WTC11 (cell line): ENCODE measurements around the gene ETS2. TPM values are rescaled to one million over a fixed set of nuclear protein-coding genes. Genes with fewer than 3 reads are reported as not detected.

Source experiments
- ATAC-seq: fragments of 200-7000 bp; cut with Tn5 transposase; 2 replicates; pipeline ENCODE4 v1.10.0; 2021; ENCODE audit warnings: mild to moderate bottlenecking, moderate library complexity
- CTCF ChIA-PET: fragments of 300-600 bp; sonication (Branson Sonifier 250); formaldehyde crosslinking; loops from one replicate; lab custom pipeline; 2021; ENCODE audit warnings: antibody characterized with exemption; lab: Charles Lee
- POLR2A ChIA-PET: fragments of 350-600 bp; sonication (Branson Sonifier 250); formaldehyde crosslinking; loops from one replicate; lab custom pipeline; 2021; ENCODE audit warnings: antibody characterized with exemption; lab: Charles Lee
- DNase-seq: peaks from one replicate; pipeline ENCODE4 v3.0.0; 2021; ENCODE audit warnings: low spot score
- H3K27ac Mint-ChIP-seq: 2 replicates; pipeline ENCODE4 v1.8.0; 2021; ENCODE audit warnings: mixed read lengths
- H3K27me3 Mint-ChIP-seq: 2 replicates; pipeline ENCODE4 v1.8.0; 2021; ENCODE audit warnings: low read depth, mild to moderate bottlenecking, moderate library complexity, mixed read lengths
- H3K36me3 Mint-ChIP-seq: 2 replicates; pipeline ENCODE4 v1.8.0; 2021; ENCODE audit warnings: mixed read lengths
- H3K4me1 Mint-ChIP-seq: 2 replicates; pipeline ENCODE4 v1.8.0; 2022; ENCODE audit warnings: mixed read lengths
- H3K4me3 Mint-ChIP-seq: 2 replicates; pipeline ENCODE4 v1.8.0; 2021; ENCODE audit warnings: mild to moderate bottlenecking, moderate library complexity, mixed read lengths
- H3K9me3 Mint-ChIP-seq: 2 replicates; pipeline ENCODE4 v1.8.0; 2021; ENCODE audit warnings: mixed read lengths
- GABPB1 ChIP-seq: sonication (generic); formaldehyde crosslinking; IDR thresholded peaks from 2 replicates; pipeline ENCODE4 v1.8.1; 2023; ENCODE audit warnings: mild to moderate bottlenecking, missing genetic modification reagents
- GRHL2 ChIP-seq: fragments of 250-450 bp; sonication (Bioruptor Pico); IDR thresholded peaks from 2 replicates; pipeline ENCODE4 v1.8.0; 2022; ENCODE audit warnings: mild to moderate bottlenecking, moderate library complexity; ENCODE audit not compliant: insufficient replicate concordance, severe bottlenecking
- MYBL2 ChIP-seq: sonication (generic); formaldehyde crosslinking; IDR thresholded peaks from 2 replicates; pipeline ENCODE4 v1.8.1; 2023; ENCODE audit warnings: mild to moderate bottlenecking, moderate library complexity, missing genetic modification reagents
- NFATC4 ChIP-seq: fragments of 250-450 bp; sonication (Bioruptor Pico); IDR thresholded peaks from 2 replicates; pipeline ENCODE4 v1.9.0; 2021; ENCODE audit warnings: mild to moderate bottlenecking
- NR3C1 ChIP-seq: sonication (generic); formaldehyde crosslinking; conservative IDR thresholded peaks from 2 replicates; pipeline ENCODE4 v1.8.1; 2023; ENCODE audit warnings: low read depth, mild to moderate bottlenecking, missing genetic modification reagents
- PRRX2 ChIP-seq: fragments of 250-450 bp; sonication (Bioruptor Pico); IDR thresholded peaks from 2 replicates; pipeline ENCODE4 v1.8.0; 2021; ENCODE audit warnings: mild to moderate bottlenecking
- RORB ChIP-seq: fragments of 250-450 bp; sonication (Bioruptor Pico); IDR thresholded peaks from 2 replicates; pipeline ENCODE4 v1.9.0; 2021; ENCODE audit warnings: mild to moderate bottlenecking
- SP1 ChIP-seq: sonication (generic); formaldehyde crosslinking; conservative IDR thresholded peaks from 2 replicates; pipeline ENCODE4 v1.8.1; 2022; ENCODE audit warnings: missing genetic modification reagents
- TCF7 ChIP-seq: sonication (generic); formaldehyde crosslinking; IDR thresholded peaks from 2 replicates; pipeline ENCODE4 v1.8.0; 2022; ENCODE audit warnings: mild to moderate bottlenecking, low read depth, missing genetic modification reagents, moderate library complexity
- TEAD1 ChIP-seq: sonication (generic); formaldehyde crosslinking; IDR thresholded peaks from 2 replicates; pipeline ENCODE4 v1.8.0; 2022; ENCODE audit warnings: mild to moderate bottlenecking, missing genetic modification reagents
- ZBTB21 ChIP-seq: sonication (generic); formaldehyde crosslinking; IDR thresholded peaks from 2 replicates; pipeline ENCODE4 v1.8.1; 2023; ENCODE audit warnings: mild to moderate bottlenecking, missing genetic modification reagents, borderline replicate concordance
- ZNF317 ChIP-seq: sonication (generic); formaldehyde crosslinking; IDR thresholded peaks from 2 replicates; pipeline ENCODE4 v1.8.1; 2023; ENCODE audit warnings: low read depth, mild to moderate bottlenecking, moderate library complexity, missing genetic modification reagents, borderline replicate concordance
- ZNF671 ChIP-seq: fragments of 250-450 bp; sonication (Bioruptor Pico); IDR thresholded peaks from 2 replicates; pipeline ENCODE4 v1.8.0; 2021; ENCODE audit warnings: mild to moderate bottlenecking
- total RNA-seq: library from RNA; stranded (reverse); gene quantifications from 3 replicates; pipeline ENCODE4 v1.2.3, GENCODE V29; 2021
- TF ChIP-seq, protein P1 (sequence below): fragments of 250-450 bp; sonication (Bioruptor Pico); IDR thresholded peaks from 2 replicates; pipeline ENCODE4 v1.9.0; 2021; ENCODE audit warnings: mild to moderate bottlenecking
- TF ChIP-seq, protein P2 (sequence below): fragments of 250-450 bp; sonication (Bioruptor Pico); IDR thresholded peaks from 2 replicates; pipeline ENCODE4 v1.9.0; 2021; ENCODE audit warnings: moderate library complexity, mild to moderate bottlenecking, inconsistent platforms, borderline replicate concordance
- TF ChIP-seq, protein P3 (sequence below): sonication (generic); formaldehyde crosslinking; IDR thresholded peaks from 2 replicates; pipeline ENCODE4 v1.8.1; 2023; ENCODE audit warnings: mild to moderate bottlenecking, missing genetic modification reagents
- TF ChIP-seq, protein P4 (sequence below): sonication (generic); formaldehyde crosslinking; IDR thresholded peaks from 2 replicates; pipeline ENCODE4 v1.8.1; 2023; ENCODE audit warnings: mild to moderate bottlenecking, missing genetic modification reagents, moderate library complexity
- TF ChIP-seq, protein P5 (sequence below): sonication (generic); formaldehyde crosslinking; IDR thresholded peaks from 2 replicates; pipeline ENCODE4 v1.8.0; 2023; ENCODE audit warnings: missing genetic modification reagents
- TF ChIP-seq, protein P6 (sequence below): fragments of 250-450 bp; sonication (Bioruptor Pico); IDR thresholded peaks from 2 replicates; pipeline ENCODE4 v1.9.0; 2021; ENCODE audit warnings: mild to moderate bottlenecking, borderline replicate concordance
- TF ChIP-seq, protein P7 (sequence below): fragments of 200-600 bp; IDR thresholded peaks from 2 replicates; pipeline ENCODE4 v1.8.0; 2022; ENCODE audit warnings: antibody characterized with exemption

Gene ETS2
- total RNA-seq, 1 experiment from 2014 or later: 56.4 TPM

DNA sequence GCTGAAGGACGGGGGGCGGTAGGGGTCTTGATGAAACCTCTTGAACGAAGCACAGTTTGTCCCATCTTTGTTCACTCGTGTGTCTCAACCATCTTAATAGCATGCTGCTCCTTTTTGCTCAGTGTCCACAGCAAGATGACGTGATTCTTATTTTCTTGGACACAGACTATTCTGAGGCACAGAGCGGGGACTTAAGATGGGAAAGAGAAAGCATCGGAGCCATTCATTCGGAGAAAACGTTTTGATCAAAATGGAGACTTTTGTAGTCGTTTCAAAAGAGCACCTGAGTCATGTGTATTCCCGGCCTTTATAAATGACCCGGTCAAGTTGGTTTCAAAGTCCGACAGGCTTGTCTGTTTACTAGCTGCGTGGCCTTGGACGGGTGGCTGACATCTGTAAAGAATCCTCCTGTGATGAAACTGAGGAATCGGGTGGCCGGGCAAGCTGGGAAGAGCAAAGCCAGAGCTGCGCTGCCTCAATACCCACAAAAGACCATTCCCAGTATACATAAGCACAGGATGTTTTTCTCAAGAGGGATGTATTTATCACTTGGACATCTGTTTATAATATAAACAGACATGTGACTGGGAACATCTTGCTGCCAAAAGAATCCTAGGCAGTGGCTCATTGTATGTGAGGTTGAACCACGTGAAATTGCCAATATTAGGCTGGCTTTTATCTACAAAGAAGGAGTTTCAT, 18.5 kb downstream of the ETS2 start:
- Mint-ChIP-seq H3K4me3 (no peak overlapping the region), H3K27ac (peak overlapping the region; percentile 70; the same call in 1 of the 2 replicates), H3K4me1 (no peaks in the 10 kb centered on the region), H3K36me3 (peaks cover 60% of the 10 kb centered on the region), H3K9me3 (peaks cover 12% of the 10 kb centered on the region), H3K27me3 (no peaks in the 10 kb centered on the region)
- ChIA-PET CTCF (no interaction called here), POLR2A (no interaction called here)
- TF ChIP-seq PRRX2 (no peak), GABPB1 (CRISPR knock-in tag) (peak; percentile 84), ZNF671 (no peak), NR3C1 (CRISPR knock-in tag) (no peak)
- DNase-seq (no peak), ATAC-seq (no peak)

DNA sequence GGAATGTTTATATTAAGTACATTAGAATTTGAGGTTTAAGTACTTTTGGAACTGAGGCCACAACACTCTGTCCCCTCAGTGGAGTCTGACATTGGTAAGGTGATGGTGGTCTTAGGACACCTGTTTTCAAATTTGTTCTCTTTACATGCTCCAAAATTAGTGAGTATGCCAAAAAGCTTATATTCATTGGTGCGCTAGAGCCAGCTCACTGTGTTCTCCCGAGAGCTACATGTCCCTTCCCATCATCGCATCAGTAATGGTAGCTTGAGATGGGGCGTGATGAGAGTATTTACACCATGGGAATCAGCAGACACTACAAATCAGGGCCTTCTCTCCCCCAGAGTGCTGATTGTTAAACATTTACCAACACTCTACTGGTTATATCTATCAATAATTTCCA, 19.5 kb downstream of the ETS2 start:
- no peaks in the 10 kb centered on the region for H3K27me3 Mint-ChIP-seq
- H3K4me3 Mint-ChIP-seq: no peak overlapping the region
- TF ChIP-seq, protein P1, sequence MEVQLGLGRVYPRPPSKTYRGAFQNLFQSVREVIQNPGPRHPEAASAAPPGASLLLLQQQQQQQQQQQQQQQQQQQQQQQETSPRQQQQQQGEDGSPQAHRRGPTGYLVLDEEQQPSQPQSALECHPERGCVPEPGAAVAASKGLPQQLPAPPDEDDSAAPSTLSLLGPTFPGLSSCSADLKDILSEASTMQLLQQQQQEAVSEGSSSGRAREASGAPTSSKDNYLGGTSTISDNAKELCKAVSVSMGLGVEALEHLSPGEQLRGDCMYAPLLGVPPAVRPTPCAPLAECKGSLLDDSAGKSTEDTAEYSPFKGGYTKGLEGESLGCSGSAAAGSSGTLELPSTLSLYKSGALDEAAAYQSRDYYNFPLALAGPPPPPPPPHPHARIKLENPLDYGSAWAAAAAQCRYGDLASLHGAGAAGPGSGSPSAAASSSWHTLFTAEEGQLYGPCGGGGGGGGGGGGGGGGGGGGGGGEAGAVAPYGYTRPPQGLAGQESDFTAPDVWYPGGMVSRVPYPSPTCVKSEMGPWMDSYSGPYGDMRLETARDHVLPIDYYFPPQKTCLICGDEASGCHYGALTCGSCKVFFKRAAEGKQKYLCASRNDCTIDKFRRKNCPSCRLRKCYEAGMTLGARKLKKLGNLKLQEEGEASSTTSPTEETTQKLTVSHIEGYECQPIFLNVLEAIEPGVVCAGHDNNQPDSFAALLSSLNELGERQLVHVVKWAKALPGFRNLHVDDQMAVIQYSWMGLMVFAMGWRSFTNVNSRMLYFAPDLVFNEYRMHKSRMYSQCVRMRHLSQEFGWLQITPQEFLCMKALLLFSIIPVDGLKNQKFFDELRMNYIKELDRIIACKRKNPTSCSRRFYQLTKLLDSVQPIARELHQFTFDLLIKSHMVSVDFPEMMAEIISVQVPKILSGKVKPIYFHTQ (CRISPR knock-in tag): no peak
- TF ChIP-seq, protein P2, sequence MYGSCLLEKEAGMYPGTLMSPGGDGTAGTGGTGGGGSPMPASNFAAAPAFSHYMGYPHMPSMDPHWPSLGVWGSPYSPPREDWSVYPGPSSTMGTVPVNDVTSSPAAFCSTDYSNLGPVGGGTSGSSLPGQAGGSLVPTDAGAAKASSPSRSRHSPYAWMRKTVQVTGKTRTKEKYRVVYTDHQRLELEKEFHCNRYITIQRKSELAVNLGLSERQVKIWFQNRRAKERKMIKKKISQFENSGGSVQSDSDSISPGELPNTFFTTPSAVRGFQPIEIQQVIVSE (CRISPR knock-in tag): no peak
- TF ChIP-seq ZBTB21 (CRISPR knock-in tag): no peak
- no peak for TF ChIP-seq GRHL2
- no peak for TF ChIP-seq PRRX2
- no peak for TF ChIP-seq NFATC4 (CRISPR knock-in tag)
- TF ChIP-seq, protein P3, sequence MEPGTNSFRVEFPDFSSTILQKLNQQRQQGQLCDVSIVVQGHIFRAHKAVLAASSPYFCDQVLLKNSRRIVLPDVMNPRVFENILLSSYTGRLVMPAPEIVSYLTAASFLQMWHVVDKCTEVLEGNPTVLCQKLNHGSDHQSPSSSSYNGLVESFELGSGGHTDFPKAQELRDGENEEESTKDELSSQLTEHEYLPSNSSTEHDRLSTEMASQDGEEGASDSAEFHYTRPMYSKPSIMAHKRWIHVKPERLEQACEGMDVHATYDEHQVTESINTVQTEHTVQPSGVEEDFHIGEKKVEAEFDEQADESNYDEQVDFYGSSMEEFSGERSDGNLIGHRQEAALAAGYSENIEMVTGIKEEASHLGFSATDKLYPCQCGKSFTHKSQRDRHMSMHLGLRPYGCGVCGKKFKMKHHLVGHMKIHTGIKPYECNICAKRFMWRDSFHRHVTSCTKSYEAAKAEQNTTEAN (CRISPR knock-in tag): no peak
- TF ChIP-seq RORB (CRISPR knock-in tag): no peak
- ChIA-PET POLR2A (no interaction called here), CTCF (no interaction called here)
- no peak overlapping the region for H3K27ac Mint-ChIP-seq
- ATAC-seq (no peak), DNase-seq (no peak)
- peaks cover 12% of the 10 kb centered on the region for H3K9me3 Mint-ChIP-seq
- H3K36me3 Mint-ChIP-seq: peaks cover 50% of the 10 kb centered on the region
- no peaks in the 10 kb centered on the region for H3K4me1 Mint-ChIP-seq

DNA sequence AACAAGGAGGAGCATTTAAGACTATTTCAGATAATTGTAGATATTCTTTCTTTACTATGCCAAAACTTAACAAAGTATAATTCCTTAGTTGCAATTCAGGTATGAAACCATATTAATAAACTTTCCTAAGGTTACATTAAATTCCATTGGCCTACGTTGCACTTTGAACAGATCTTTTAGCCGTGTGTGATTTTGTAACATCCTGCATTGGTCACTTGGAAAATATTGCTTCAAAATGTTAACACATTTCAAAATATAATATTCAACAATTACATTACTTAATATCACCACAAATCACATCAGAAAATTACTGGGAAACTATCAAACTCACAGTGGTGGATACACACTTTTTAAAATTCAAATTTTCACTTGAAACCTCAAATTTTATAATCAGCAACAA, 20.2 kb downstream of the ETS2 start:
- peaks cover 44% of the 10 kb centered on the region for H3K36me3 Mint-ChIP-seq
- TF ChIP-seq, protein P4, sequence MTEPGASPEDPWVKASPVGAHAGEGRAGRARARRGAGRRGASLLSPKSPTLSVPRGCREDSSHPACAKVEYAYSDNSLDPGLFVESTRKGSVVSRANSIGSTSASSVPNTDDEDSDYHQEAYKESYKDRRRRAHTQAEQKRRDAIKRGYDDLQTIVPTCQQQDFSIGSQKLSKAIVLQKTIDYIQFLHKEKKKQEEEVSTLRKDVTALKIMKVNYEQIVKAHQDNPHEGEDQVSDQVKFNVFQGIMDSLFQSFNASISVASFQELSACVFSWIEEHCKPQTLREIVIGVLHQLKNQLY: no peak
- no peak for TF ChIP-seq ZNF317 (CRISPR knock-in tag)
- TF ChIP-seq, protein P5, sequence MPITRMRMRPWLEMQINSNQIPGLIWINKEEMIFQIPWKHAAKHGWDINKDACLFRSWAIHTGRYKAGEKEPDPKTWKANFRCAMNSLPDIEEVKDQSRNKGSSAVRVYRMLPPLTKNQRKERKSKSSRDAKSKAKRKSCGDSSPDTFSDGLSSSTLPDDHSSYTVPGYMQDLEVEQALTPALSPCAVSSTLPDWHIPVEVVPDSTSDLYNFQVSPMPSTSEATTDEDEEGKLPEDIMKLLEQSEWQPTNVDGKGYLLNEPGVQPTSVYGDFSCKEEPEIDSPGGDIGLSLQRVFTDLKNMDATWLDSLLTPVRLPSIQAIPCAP: no peak
- TF ChIP-seq, protein P6, sequence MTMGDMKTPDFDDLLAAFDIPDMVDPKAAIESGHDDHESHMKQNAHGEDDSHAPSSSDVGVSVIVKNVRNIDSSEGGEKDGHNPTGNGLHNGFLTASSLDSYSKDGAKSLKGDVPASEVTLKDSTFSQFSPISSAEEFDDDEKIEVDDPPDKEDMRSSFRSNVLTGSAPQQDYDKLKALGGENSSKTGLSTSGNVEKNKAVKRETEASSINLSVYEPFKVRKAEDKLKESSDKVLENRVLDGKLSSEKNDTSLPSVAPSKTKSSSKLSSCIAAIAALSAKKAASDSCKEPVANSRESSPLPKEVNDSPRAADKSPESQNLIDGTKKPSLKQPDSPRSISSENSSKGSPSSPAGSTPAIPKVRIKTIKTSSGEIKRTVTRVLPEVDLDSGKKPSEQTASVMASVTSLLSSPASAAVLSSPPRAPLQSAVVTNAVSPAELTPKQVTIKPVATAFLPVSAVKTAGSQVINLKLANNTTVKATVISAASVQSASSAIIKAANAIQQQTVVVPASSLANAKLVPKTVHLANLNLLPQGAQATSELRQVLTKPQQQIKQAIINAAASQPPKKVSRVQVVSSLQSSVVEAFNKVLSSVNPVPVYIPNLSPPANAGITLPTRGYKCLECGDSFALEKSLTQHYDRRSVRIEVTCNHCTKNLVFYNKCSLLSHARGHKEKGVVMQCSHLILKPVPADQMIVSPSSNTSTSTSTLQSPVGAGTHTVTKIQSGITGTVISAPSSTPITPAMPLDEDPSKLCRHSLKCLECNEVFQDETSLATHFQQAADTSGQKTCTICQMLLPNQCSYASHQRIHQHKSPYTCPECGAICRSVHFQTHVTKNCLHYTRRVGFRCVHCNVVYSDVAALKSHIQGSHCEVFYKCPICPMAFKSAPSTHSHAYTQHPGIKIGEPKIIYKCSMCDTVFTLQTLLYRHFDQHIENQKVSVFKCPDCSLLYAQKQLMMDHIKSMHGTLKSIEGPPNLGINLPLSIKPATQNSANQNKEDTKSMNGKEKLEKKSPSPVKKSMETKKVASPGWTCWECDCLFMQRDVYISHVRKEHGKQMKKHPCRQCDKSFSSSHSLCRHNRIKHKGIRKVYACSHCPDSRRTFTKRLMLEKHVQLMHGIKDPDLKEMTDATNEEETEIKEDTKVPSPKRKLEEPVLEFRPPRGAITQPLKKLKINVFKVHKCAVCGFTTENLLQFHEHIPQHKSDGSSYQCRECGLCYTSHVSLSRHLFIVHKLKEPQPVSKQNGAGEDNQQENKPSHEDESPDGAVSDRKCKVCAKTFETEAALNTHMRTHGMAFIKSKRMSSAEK: no peak
- TF ChIP-seq GRHL2: no peak
- TF ChIP-seq TCF7 (CRISPR knock-in tag): no peak
- TF ChIP-seq TEAD1 (CRISPR knock-in tag): no peak
- no peak for TF ChIP-seq SP1 (CRISPR knock-in tag)
- TF ChIP-seq, protein P7, sequence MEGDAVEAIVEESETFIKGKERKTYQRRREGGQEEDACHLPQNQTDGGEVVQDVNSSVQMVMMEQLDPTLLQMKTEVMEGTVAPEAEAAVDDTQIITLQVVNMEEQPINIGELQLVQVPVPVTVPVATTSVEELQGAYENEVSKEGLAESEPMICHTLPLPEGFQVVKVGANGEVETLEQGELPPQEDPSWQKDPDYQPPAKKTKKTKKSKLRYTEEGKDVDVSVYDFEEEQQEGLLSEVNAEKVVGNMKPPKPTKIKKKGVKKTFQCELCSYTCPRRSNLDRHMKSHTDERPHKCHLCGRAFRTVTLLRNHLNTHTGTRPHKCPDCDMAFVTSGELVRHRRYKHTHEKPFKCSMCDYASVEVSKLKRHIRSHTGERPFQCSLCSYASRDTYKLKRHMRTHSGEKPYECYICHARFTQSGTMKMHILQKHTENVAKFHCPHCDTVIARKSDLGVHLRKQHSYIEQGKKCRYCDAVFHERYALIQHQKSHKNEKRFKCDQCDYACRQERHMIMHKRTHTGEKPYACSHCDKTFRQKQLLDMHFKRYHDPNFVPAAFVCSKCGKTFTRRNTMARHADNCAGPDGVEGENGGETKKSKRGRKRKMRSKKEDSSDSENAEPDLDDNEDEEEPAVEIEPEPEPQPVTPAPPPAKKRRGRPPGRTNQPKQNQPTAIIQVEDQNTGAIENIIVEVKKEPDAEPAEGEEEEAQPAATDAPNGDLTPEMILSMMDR: no peak
- no peak for TF ChIP-seq MYBL2 (CRISPR knock-in tag)

More for the DNA sequence above, 20.2 kb downstream of the ETS2 start:
- CTCF ChIA-PET: no interaction called here
- Mint-ChIP-seq H3K4me1 (peaks cover under 1% of the 10 kb centered on the region; the same call in 1 of the 2 replicates), H3K27me3 (no peaks in the 10 kb centered on the region), H3K4me3 (no peak overlapping the region), H3K27ac (no peak overlapping the region), H3K9me3 (peaks cover 16% of the 10 kb centered on the region)
- ATAC-seq (no peak), DNase-seq (no peak)
- POLR2A ChIA-PET: no interaction called here
